ENCODE data around the gene RBFOX2.

Gene RBFOX2

DNA sequence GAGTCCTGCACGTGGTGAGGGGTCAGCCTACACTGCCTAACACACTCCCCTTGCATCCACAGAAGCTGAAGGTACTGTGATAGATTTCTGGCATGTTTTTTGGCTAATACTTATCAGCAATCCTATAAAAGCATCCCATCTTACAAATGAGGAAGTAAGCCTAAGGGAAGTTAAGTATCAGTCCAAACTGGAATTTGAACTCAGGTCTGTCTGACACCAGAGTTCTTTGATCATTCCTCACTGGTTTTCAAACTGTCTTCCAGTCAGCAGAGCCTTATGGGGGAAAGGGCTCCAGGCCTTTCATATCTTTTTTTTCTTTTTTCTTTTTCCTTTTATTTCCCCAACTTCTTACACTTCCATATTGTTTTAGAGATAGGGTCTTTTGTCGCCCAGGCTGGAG, 105.6 kb downstream of the RBFOX2 start:
- DNase-seq, result no peak

DNA sequence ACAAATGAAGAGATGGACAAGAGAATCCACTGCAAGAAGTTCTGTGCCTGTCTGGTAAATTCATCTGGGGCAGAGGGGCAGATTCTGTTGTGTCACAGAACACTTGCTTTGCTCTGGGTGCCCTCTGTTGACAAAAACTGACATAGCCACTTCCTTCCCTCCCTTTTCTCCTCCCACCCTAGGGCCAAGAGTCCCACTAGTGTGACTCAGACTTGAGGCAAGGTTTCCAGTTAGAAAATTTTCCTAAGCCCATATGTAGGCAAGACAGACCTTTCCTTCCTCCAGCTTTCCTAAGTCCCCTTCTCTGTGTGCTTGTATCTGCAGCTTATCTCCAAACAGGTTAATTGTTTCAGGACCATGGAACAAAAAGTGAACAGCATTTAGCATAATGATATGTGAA, 106.8 kb downstream of the RBFOX2 start:
- peak in 2 of 6 experiments; percentile 19 to 42 for DNase-seq

DNA sequence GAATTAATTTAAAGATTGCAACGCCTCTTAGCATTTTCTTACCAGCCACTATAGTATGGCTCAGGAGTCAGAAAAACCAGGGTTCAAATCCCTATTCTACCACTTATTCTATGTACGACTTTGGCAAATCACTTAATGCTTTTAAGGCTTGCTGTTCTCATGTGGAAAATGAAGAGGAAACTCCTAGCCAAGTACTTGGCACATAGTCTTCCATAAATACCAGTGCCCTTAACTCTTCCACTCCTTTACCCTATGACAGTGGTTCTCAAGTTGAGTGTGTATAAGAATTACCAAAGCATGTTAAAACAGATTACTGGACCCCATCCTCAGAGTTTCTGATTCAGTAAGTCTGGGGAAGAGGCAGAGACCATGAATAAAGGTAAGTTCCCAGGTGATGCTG, 107.6 kb downstream of the RBFOX2 start:
- DNase-seq, result no peak

DNA sequence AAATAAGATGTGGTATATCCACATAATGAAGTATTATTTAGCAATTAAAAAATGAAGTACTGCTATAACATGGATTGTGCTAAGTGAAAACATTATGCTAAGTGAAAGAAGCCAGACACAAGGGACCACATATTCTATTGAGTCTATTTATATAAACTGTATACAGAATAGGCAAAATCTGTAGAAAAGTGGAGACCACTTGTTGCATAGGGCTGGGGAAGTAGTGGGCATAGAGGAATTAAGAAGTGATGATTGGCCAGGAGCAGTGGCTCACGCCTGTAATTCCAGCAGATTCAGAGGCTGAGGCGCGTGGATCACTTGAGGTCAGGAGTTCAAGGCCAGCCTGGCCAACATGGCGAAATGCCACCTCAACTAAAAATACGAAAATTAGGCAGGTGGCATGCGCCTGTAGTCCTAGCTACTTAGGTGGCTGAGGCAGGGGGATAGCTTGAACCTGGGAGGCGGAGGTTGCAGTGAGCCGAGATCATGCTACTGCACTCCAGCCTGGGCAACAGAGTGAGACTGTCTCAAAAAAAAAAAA, 109.6 kb downstream of the RBFOX2 start:
- no peak for DNase-seq

DNA sequence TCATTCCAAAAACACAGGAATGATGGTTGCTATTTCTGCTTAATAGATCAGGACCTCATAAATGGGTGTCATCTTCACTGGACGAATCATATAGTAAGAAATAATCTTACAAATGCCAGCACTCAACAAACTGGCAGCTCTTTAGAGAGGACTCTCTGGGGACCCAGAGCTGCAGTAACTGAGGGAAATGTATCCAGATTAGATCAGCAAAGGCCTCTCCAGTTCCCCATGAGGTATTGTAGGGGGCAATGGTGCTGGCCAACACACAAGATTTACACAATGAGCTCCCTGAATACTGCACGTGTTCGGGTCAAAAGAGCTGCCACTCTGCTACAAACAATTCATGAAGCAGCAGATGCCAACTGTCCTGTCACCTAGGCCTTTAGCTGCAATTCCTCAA, 110.2 kb downstream of the RBFOX2 start:
- no peak for DNase-seq

DNA sequence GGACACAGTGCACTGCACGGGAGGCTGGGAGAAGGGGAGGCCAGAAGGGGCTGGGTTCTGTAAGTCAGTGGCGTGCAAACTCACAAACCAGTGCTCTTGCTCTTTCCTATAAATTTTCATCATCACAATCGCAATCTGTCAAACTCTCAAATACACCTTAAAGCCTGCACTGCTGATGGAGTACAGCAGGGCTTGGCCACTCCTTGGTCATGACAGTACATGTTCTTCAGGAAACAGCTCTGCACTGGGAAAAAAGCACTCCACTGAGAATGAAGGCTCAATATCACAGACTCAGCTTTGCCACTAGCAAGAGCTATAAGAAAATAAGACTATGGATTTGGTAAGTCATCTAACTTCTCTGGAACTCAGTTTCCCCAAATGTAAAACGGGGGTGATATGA, 111.0 kb downstream of the RBFOX2 start:
- DNase-seq, result no peak

DNA sequence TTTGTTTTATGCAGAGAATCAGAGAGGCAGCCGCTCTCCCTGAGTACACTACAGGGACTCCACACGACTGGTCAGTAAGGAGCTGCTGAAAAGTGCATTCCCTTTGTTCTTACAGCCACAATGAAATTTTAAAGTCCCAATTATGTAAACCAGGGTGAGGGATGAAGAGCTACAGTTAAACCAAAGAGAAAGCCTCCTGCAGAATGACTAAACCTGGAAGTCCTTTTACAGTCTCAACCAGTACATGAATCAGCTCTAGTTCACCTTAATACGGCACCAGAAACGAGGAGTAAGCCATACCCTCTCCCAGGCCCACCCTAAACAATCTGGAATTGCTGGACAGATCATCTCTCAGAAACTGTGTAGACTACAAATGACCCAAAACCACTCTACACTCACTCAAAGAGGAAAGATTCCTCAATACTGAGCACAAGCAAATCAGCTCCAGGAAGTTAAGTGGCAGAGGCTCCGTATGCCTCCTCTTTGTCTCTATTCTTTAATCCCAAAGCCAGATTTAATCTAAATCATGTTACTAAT, 113.1 kb downstream of the RBFOX2 start:
- peak in 1 of 6 experiments; percentile 14 for DNase-seq

DNA sequence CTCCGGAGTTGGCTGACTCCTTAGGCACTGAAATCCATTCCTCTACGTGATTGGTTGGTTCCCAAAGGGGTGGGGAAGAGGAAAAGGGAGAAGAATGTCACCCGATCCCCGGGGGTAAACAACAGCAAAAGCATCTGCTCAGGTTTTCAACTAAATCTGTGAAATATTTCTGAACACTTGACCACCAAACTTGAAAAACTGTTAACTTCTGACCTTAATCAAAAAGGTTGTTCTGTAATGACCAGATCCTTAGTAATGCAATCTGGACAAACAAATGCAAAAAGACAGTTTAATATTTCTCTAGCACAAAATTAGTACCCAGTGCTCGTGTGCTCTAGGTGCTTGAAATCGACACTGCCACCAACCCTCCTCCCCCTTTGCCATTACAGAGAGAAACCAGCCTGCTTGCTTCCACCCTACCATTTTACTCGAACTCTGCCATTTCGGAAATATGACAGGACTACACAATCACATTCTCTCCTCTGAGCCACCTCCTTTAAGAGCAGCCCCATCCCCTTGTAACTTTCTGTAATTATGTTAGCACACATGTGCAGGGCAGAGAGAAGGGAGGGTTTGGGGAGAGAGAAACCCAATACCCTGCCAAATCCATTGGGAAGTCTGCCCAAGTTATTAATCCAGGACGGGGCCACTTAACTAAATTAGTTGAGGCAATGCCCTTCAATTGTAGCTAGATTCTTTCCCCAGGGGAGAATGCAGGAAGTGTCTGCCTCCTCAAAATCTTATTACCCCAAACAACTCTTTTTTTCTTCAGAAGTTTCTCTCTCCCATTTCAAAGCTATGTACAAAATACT, 113.8 kb downstream of the RBFOX2 start:
- peak in 2 of 6 experiments; percentile 11 to 15 for DNase-seq

DNA sequence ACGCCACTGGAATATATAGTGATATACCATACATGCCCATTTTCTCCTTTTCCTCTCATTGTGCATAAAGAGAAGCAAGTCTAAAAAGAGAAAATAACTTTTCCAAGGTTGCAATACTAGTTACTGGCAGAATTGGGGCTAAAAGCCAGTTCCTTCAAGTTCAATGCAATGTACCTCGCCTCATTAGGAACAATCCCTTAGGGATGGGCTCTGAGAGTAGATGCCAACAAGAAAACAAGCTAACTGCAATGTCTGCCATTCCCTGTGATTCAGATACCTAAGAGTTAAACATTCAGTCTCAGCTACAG, 114.3 kb downstream of the RBFOX2 start:
- DNase-seq, result no peak

DNA sequence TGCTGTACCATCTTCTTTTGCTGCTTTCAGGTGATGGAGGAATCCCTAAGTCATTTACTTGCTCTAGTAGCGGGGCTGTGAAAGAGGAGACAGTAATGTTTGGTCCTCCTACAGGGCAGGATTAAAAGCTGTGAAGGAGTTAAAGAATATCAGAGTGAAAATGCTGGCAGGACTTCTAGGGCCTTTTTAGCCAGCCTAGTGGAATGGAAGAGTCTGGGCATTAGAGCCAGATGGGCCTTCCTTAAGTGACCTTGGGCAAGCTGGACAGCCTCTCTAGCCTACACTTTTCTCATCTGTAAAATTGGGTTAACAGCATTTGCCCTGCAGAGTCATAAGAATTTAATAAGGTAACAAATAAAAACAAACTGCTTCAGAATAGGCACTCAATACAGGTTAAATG, 114.7 kb downstream of the RBFOX2 start:
- no peak for DNase-seq

DNA sequence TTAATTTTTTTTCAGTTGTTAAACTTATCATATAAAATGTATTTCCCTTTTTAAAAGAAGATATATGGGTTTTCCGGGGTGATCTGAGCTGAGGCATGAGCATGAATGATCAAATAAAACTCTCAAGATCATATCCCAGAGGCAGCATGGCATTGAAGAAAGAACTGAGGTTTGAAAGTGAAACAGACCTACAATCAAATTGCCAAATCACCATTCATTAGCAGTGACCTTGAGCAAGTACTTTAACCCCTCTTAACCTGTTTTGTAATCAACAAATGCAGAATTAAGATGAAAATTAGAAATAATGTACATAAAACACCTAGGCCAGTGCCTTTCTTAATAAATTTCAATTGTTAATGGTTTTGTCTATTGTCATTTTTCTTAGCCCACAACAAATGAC, 116.0 kb downstream of the RBFOX2 start:
- DNase-seq, result no peak

DNA sequence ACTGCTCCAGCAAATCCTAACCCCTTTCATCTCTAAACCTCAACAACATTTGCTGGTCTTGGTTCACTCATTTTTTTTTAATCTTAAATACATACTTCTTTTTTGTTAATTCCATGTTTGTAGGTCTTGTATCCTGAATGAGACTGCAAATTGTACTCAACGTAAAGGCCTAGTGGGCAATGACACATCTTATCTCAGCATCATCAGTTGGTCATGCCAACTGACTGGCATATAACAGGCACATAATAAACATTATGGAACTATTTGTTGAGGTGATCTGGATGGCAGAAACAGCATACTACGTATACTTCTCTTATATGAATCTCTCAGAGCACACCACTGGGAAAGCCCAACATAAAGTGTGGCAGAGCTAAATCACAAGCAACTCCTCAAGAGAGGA, 116.7 kb downstream of the RBFOX2 start:
- DNase-seq, result no peak

DNA sequence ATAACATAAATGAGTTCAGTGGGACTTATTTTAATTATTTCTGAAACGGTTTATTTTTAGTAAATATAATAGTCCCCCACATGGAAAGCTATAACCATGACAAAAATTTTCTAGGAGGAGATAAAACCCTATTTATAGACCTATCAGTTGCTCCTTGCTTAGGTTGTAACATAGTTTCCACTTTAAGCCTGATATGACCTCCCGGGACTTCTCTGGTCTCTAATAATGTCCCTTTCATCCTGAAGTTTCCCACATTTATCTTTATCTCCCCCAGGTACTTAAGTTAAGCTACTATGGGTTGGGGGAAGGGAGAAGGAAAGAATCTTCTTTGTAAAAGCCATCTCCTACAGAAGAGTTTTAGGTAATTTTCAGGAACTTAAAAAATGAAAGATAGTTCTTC, 117.7 kb downstream of the RBFOX2 start:
- no peak for DNase-seq

DNA sequence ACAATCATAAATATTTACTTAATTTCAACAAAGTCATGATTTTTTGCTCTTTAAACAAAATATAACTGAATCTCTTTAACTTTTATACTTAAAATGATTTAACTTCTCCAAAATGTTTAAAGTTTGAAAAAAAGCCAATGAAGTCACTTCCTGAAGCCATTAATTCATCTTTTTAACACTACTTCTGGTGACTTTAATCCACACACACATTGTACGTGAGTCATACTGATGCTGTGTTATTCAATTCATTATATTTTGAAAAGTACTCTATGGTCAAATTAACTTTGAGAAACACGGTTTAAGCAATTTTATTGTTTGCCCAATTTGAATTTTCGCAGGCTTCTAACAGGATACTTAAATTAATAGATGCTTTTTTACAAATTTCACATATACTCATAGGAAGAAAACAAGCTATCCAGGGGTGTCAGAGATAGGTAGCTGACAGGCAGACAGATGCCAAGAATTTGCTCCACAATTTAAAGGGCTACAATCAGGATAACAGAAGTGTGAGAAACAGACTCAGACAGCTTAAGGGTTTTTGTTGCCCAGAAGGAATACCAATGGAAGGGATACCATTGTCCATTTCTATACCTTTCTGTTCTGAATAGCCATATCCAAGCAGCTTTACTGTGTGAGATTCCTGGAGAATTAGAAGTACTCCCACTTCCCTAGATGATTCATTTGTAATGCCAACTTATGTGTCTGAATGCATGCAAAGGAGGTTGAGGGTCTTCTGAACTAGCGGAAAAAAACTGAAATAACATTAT, 118.4 kb downstream of the RBFOX2 start:
- DNase-seq, result no peak

DNA sequence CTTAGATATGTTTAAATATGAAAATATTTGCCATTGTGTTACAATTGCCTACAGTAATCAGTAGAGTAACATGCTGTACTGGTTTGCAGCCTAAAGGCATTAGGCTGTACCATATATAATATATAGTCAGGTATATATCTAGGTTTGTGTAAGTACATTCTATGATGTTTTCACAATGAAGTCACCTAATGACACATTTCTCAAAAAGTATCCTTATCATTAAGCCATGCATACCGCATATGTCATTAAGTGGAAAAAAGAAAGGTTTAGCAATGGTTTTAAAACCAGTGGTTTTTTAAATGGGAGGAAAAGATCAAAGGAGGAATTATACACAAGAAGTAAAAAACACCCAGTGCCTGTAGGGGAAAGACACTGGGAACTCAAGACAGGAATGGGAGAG, 122.7 kb downstream of the RBFOX2 start:
- no peak for DNase-seq

DNA sequence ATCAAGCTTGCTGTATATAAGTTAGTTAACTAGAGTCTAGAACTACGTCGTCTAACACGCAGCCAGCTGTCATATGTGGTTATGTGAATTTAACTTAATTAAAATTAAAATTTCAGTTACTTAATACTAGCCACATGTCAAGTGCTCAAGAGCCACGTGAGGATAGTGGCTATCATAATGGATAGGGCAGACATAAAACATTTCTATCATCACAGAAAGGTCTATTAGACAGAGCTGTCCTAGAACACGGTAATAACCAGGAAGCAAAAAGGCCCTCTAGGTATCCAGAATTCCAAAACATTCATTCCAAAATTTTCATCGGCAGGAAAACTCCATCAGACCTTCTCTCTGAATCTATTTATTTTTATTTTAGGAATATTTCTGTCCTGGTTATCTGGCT, 123.9 kb downstream of the RBFOX2 start:
- DNase-seq, result no peak

DNA sequence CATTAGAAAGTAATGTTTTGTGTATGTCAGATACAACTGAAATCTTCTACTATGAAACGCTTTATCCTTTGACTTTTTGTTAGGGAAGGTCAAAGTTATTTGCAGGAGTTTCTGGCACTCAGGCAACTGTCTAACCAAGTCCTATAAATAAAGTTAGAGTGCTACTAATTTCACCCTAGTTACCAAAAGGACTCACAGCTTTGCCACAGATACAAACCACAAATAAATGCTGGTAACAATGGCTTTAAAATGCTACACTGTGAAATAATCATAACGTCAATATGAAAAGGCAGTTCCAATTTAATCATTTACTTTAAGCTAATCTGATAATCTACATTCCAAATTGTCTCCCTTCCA, 124.3 kb downstream of the RBFOX2 start:
- DNase-seq, result no peak

DNA sequence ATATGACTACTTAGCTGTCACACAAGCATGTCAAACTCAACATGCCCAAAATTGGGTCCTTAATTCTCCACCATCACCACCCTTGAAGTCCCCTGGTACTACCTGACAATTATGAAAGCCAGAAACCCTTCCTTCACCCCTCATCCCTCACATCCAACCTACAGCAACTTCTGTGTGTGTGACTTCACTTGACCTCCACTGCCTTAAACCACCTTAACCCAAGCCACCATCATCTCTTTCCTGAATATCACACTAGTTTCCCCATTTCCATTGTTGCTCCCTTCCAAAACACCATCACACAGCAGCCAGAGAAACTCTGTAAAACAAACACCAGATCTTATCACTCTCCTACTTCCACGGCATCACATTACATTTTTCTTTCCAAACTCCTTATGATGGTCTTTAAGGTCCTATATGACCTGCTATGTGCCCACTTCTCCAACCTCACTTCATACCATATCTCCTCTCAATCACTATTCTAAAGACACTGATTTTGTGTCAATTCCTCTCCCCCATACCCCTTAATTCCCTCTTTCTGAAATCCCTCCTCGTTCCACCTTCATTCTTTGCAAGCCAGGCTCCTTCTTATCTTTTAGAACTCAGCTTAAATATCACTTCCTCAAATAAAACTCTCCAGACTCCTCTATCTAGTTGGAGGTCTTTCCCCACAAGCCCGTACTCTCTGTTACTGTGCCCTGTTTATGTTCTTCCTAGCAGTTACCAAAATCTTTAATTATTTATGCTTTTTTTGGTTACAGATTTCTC, 124.9 kb downstream of the RBFOX2 start:
- DNase-seq, result no peak

DNA sequence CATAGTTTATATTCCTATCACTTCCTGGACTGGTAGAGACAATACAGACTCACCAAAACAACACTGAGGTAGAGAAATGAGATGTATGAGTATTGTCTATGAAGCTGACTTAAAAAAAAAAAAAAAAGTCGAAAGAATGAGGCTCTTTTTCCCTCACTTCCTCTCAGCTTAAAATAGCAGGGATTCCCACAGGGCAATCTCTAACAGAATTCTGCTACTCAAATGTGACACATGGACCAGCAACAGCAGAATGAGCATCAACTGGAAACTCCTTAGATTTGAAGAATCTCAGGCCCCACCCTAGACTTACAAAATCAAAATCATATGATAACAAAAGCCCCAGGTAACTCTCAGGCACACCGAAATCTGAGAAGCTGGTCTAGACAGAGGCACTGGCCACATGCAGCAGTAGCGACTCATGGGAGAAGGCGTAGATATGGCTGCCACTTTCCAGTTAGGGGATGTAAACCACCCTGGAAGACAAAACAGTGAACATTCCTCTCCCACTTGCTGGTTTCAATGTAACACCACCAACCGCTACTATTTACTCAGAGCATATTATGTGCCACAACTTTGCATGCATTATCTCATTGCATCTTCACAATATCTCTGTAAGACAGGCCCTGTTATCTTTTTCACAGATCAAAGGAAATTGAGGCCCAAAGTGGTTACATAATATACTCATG, 128.0 kb downstream of the RBFOX2 start:
- DNase-seq, result peak in 2 of 6 experiments; percentile 8 to 9

DNA sequence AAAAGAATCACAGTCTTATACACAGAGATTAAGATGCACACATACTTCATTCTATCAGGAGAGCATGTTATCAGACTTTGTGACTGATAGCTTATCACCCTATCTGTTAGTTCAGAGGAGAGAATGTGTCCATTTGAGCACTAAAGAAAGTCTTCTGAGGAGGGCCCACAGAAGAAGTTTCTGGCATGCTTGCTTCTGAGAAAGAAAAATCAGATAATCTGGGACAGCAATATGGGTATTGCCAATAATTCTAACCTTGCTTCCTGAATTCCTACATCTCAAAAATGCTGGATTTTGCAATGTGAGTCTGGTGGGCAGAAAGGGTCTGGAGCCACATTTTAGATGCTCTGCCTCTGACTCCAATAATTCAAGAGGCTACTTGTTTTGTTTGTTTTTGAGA, 128.9 kb downstream of the RBFOX2 start:
- no peak for DNase-seq

DNA sequence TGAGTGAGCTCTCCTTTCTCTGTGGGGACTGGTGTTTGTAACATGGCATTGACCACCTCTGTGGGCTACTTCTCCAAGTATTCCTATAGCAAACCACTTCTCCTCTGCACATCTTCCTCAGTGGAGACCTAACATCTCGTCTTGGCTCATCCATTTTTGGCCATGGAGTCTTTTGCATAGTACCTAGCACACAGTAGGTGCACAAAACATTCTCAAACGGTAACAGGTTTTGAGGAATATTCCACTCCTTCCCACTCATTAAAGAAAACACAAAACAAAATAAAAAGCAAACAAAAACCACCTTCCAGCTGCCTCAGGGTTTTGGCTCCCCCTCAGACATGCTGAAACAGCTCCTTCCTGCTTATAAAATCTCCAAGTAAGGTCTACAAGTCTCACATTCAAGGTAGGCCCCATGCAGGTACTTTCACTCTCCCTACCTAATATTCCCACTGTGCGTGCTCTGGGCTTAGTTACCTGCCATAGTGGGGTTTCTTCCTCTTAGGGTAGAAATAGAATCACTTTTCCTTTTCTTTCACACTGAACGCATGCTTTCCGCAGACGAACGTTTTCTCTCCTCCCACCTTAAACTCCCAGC, 132.4 kb downstream of the RBFOX2 start:
- no peak for DNase-seq
